DMS 273 (cell line): ENCODE results near the gene EN2.

Experiments used
- DNase-seq: peaks from one replicate; lab custom pipeline; 2025; ENCODE audit not compliant: unreplicated experiment; lab: John Stamatoyannopoulos, UW

Gene EN2

GRCh38 chr7:155463114-155463811, 5.3 kb downstream of the EN2 start:
- no peak for DNase-seq

- peak; percentile 23 for DNase-seq
Measured at GRCh38 chr7:155464183-155464582, 6.3 kb downstream of the EN2 start.

GRCh38 chr7:155464948-155465739, 7.2 kb downstream of the EN2 start:
- no peak for DNase-seq

- no peak for DNase-seq
Measured at GRCh38 chr7:155465761-155466141, 7.8 kb downstream of the EN2 start.

GRCh38 chr7:155466142-155466813, 8.3 kb downstream of the EN2 start:
- DNase-seq: no peak

- DNase-seq: no peak
Measured at GRCh38 chr7:155466814-155467733, 9.1 kb downstream of the EN2 start.

GRCh38 chr7:155467846-155468784, 10.2 kb downstream of the EN2 start:
- peak; percentile 92 for DNase-seq

GRCh38 chr7:155468785-155469148, 10.8 kb downstream of the EN2 start:
- DNase-seq: no peak

GRCh38 chr7:155469311-155470185, 11.6 kb downstream of the EN2 start:
- DNase-seq: no peak

GRCh38 chr7:155470186-155470487, 12.2 kb downstream of the EN2 start:
- no peak for DNase-seq

GRCh38 chr7:155470686-155471638, 13.0 kb downstream of the EN2 start:
- DNase-seq: no peak

GRCh38 chr7:155471718-155472117, 13.8 kb downstream of the EN2 start:
- DNase-seq: no peak

GRCh38 chr7:155477476-155477875, 19.5 kb downstream of the EN2 start:
- DNase-seq: no peak

GRCh38 chr7:155481764-155482163, 23.8 kb downstream of the EN2 start:
- DNase-seq: no peak

GRCh38 chr7:155482511-155483183, 24.7 kb downstream of the EN2 start:
- no peak for DNase-seq

- DNase-seq: no peak
Measured at GRCh38 chr7:155483245-155483644, 25.3 kb downstream of the EN2 start.

GRCh38 chr7:155483868-155484325, 26.0 kb downstream of the EN2 start:
- DNase-seq: peak; percentile 63
